Stomach (tissue), 4 donors: ENCODE results near the gene DMPK.

Source experiments
- CTCF ChIP-seq, 7 experiments: fragments of 450-650 bp in 4 of 7; fragments of 200-600 bp in 3 of 7; sonication (generic) in 3 of 7; IDR thresholded peaks; one replicate each; pipeline ENCODE4 v1.5.1; 2016 to 2019; ENCODE audit warnings: antibody characterized with exemption in 7 of 7, control low read depth in 2 of 7, mild to moderate bottlenecking in 1 of 7
- POLR2AphosphoS5 ChIP-seq, 3 donors: sonication (generic); formaldehyde crosslinking; IDR thresholded peaks; one replicate each; pipeline ENCODE4 v1.6.1; 2016; ENCODE audit warnings: antibody characterized with exemption in 3 of 3

- TF ChIP-seq CTCF (IDR thresholded peaks at IDR 0.05) (no peak), POLR2AphosphoS5 (IDR thresholded peaks at IDR 0.05) (no peak)
These were observed 49.0 kb downstream of the DMPK start, which contains the start of gene MEIOSIN for GRCh38 chr19:45733160-45733810.
